H1 (cell line): ENCODE results near the gene CDY2B. TPM values are rescaled to one million over a fixed set of nuclear protein-coding genes. Genes with fewer than 3 reads are reported as not detected.
"Not testable (repeated sequence)": the region's sequence is repeated elsewhere in the genome, so short reads cannot be mapped to it uniquely, and the experiment has no call there.

ENCODE experiments used
- CTCF ChIA-PET: fragments of 300-600 bp; sonication (Branson Sonifier 250); formaldehyde crosslinking; loops from one replicate; lab custom pipeline; 2021; ENCODE audit not compliant: partially characterized antibody; lab: Charles Lee
- POLR2A ChIA-PET: fragments of 300-600 bp; sonication (Branson Sonifier 250); formaldehyde crosslinking; loops from one replicate; lab custom pipeline; 2021; ENCODE audit warnings: inconsistent platforms; ENCODE audit not compliant: partially characterized antibody; lab: Charles Lee
- DNase-seq, 2 experiments: peaks; one replicate each; pipeline versions ENCODE4 v3.0.0 to v3.0.0-alpha.2; 2010 to 2022; ENCODE audit warnings: low spot score in 2 of 2, low read depth in 1 of 2, mixed read lengths in 1 of 2
- FAIRE-seq: peaks from 2 replicates; lab custom pipeline; 2011; peaks lifted over from hg19 to GRCh38; lab: Jason Lieb, UNC
- H2AFZ ChIP-seq: 2 replicates; pipeline ENCODE4 v1.8.1; 2012; ENCODE audit warnings: low read length, inconsistent platforms
- H2AK5ac ChIP-seq: 2 replicates; pipeline ENCODE4 v1.6.1; 2013; ENCODE audit warnings: low read depth, low read length
- H2BK120ac ChIP-seq: replicated peaks from 2 replicates; pipeline ENCODE3; 2013; ENCODE audit warnings: low read depth, low read length, inconsistent platforms
- H2BK12ac ChIP-seq: 2 replicates; pipeline ENCODE4 v1.6.1; 2013; ENCODE audit warnings: low read depth, low read length
- H2BK15ac ChIP-seq: 2 replicates; pipeline ENCODE4 v1.6.1; 2013; ENCODE audit warnings: low read length
- H2BK20ac ChIP-seq: 2 replicates; pipeline ENCODE4 v1.6.1; 2013; ENCODE audit warnings: low read length
- H2BK5ac ChIP-seq: 2 replicates; pipeline ENCODE4 v1.6.1; 2013; ENCODE audit warnings: low read depth, low read length
- H3K14ac ChIP-seq: 2 replicates; pipeline ENCODE4 v1.6.1; 2013; ENCODE audit warnings: inconsistent platforms; ENCODE audit not compliant: insufficient read length
- H3K18ac ChIP-seq: 2 replicates; pipeline ENCODE4 v1.6.1; 2013; ENCODE audit warnings: low read length; ENCODE audit errors: extremely low read depth
- H3K23ac ChIP-seq: 2 replicates; pipeline ENCODE4 v1.6.1; 2013; ENCODE audit warnings: inconsistent platforms; ENCODE audit not compliant: insufficient read length
- H3K23me2 ChIP-seq: 2 replicates; pipeline ENCODE4 v1.6.1; 2013; ENCODE audit warnings: low read depth, low read length
- H3K27ac ChIP-seq: 2 replicates; pipeline ENCODE4 v1.6.1; 2011; ENCODE audit warnings: low read depth, low read length, inconsistent platforms
- H3K27me3 ChIP-seq, 4 experiments: replicated peaks in 1 of 4; 1 replicate in 1 of 4; 2 replicates in 3 of 4; pipeline versions ENCODE4 v1.6.1 to v1.8.1; 2011 to 2013; ENCODE audit warnings: low read length in 3 of 4, mild to moderate bottlenecking in 3 of 4, inconsistent platforms in 2 of 4, mixed read lengths in 2 of 4, moderate library complexity in 1 of 4; ENCODE audit not compliant: control insufficient read depth in 3 of 4, insufficient read depth in 3 of 4; ENCODE audit errors: extremely low read depth in 1 of 4
- H3K36me3 ChIP-seq, 4 experiments: 2 replicates each; pipeline versions ENCODE4 v1.6.1 to v1.8.1; 2011 to 2013; ENCODE audit warnings: mild to moderate bottlenecking in 4 of 4, low read length in 3 of 4, moderate library complexity in 2 of 4, control low read depth in 1 of 4, inconsistent platforms in 1 of 4; ENCODE audit not compliant: insufficient read depth in 4 of 4, control insufficient read depth in 2 of 4
- H3K4ac ChIP-seq: replicated peaks from 2 replicates; pipeline ENCODE3; 2013; ENCODE audit warnings: low read length, low read depth, mixed read lengths, inconsistent platforms; ENCODE audit not compliant: insufficient read length
- H3K4me1 ChIP-seq, 4 experiments: replicated peaks in 1 of 4; 1 replicate in 1 of 4; 2 replicates in 3 of 4; pipeline versions ENCODE4 v1.6.1 to v1.8.1; 2011 to 2013; ENCODE audit warnings: low read length in 3 of 4, inconsistent platforms in 2 of 4, mixed read lengths in 1 of 4; ENCODE audit not compliant: insufficient read depth in 4 of 4, control insufficient read depth in 3 of 4
- H3K4me2 ChIP-seq, 2 experiments: 2 replicates each; pipeline versions ENCODE4 v1.6.1 to v1.8.1; 2011 to 2013; ENCODE audit warnings: low read depth in 2 of 2, low read length in 2 of 2, control low read depth in 1 of 2, inconsistent platforms in 1 of 2, mild to moderate bottlenecking in 1 of 2; ENCODE audit not compliant: insufficient read depth in 1 of 2
- H3K4me3 ChIP-seq, 4 experiments: fragments of 200-600, 300-600 bp in 1 of 4; sonication (generic), shearing (Covaris generic), sonication (Bioruptor Twin) in 1 of 4; 2 replicates each; pipeline versions ENCODE4 v1.5.1 to v1.8.1; 2011 to 2016; ENCODE audit warnings: low read length in 4 of 4, low read depth in 3 of 4, control low read depth in 2 of 4, inconsistent platforms in 2 of 4, mild to moderate bottlenecking in 2 of 4, mixed read lengths in 1 of 4, moderate library complexity in 1 of 4; ENCODE audit not compliant: insufficient read depth in 2 of 4; ENCODE audit errors: extremely low read depth in 1 of 4
- H3K56ac ChIP-seq: replicated peaks from 2 replicates; pipeline ENCODE3; 2013; ENCODE audit warnings: low read depth, mild to moderate bottlenecking, mixed read lengths, low read length, inconsistent platforms; ENCODE audit not compliant: insufficient read length
- H3K79me1 ChIP-seq: 2 replicates; pipeline ENCODE4 v1.6.1; 2013; ENCODE audit warnings: low read depth, low read length, control low read depth
- H3K79me2 ChIP-seq, 2 experiments: 2 replicates each; pipeline versions ENCODE4 v1.6.1 to v1.8.1; 2012 to 2013; ENCODE audit warnings: low read length in 2 of 2, mild to moderate bottlenecking in 2 of 2, inconsistent platforms in 1 of 2; ENCODE audit not compliant: insufficient read depth in 2 of 2, control insufficient read depth in 1 of 2
- H3K9ac ChIP-seq, 4 experiments: replicated peaks in 1 of 4; 1 replicate in 1 of 4; 2 replicates in 3 of 4; pipeline versions ENCODE4 v1.6.1 to v1.8.1; 2011 to 2013; ENCODE audit warnings: low read depth in 3 of 4, low read length in 3 of 4, control low read depth in 2 of 4, mild to moderate bottlenecking in 2 of 4, moderate library complexity in 2 of 4, inconsistent platforms in 1 of 4; ENCODE audit errors: extremely low read depth in 1 of 4
- H3K9me3 ChIP-seq, 2 experiments: 2 replicates each; pipeline versions ENCODE4 v1.6.1 to v1.8.1; 2012 to 2013; ENCODE audit warnings: mild to moderate bottlenecking in 2 of 2, moderate library complexity in 2 of 2, control low read depth in 1 of 2, inconsistent platforms in 1 of 2, low read depth in 1 of 2, low read length in 1 of 2, mixed read lengths in 1 of 2; ENCODE audit not compliant: insufficient read depth in 2 of 2
- H4K20me1 ChIP-seq, 2 experiments: replicated peaks in 1 of 2; 2 replicates each; pipeline versions ENCODE3 to v1.8.1; 2011 to 2013; ENCODE audit warnings: inconsistent platforms in 2 of 2, low read length in 2 of 2, mild to moderate bottlenecking in 1 of 2; ENCODE audit not compliant: insufficient read depth in 2 of 2, control insufficient read depth in 1 of 2
- H4K5ac ChIP-seq: 2 replicates; pipeline ENCODE4 v1.6.1; 2013; ENCODE audit warnings: low read length, low read depth, mixed read lengths, inconsistent platforms; ENCODE audit not compliant: insufficient read length
- H4K8ac ChIP-seq: 2 replicates; pipeline ENCODE4 v1.8.0; 2013; ENCODE audit warnings: mild to moderate bottlenecking, moderate library complexity, low read length, inconsistent platforms; ENCODE audit not compliant: insufficient read depth; ENCODE audit errors: extremely low read depth
- H4K91ac ChIP-seq: replicated peaks from 2 replicates; pipeline ENCODE3; 2013; ENCODE audit warnings: low read length, mixed read lengths, inconsistent platforms; ENCODE audit not compliant: insufficient read length
- WGBS, 2 experiments: shearing (Covaris generic) in 1 of 2; methylation state at CpG; one replicate each; pipeline versions ENCODE4 v1.1.6 to v1.1.7; 2013 to 2015; ENCODE audit warnings: low lambda C conversion rate in 2 of 2, mixed read lengths in 2 of 2, inconsistent platforms in 1 of 2, low coverage in 1 of 2, missing lambda C conversion rate in 1 of 2; ENCODE audit not compliant: insufficient replicate concordance in 2 of 2, insufficient coverage in 1 of 2, insufficient read length in 1 of 2; ENCODE audit errors: extremely low coverage in 1 of 2, missing lambda C conversion rate in 1 of 2; 5-methylcytosine and 5-hydroxymethylcytosine counted together
- polyA plus RNA-seq, 7 experiments: library from polyadenylated mRNA; depleted of rRNA in 3 of 7; stranded (reverse) in 5 of 7; unstranded in 2 of 7; fragments of >200 nt in 5 of 7; fragments of 200-250 nt in 2 of 7; gene quantifications; 1 replicate in 5 of 7; 2 replicates in 1 of 7; 4 replicates in 1 of 7; pipeline versions ENCODE4 v1.2.1 to v1.2.3, GENCODE V29; 2011 to 2013; ENCODE audit warnings: missing spikeins in 2 of 7, mixed read lengths in 2 of 7
- total RNA-seq: library from RNA; stranded (reverse); fragmentation: NEBNext Ultra II Directional; extraction: Animal tissue kit (Norgen Biotek cat#: 25700); gene quantifications from 2 replicates; pipeline ENCODE4 v1.2.1, GENCODE V29; 2021

The CDY2B gene
- total and polyA plus RNA-seq, 2 of the 8 experiments (the other 6 are each of a cell fraction or from before 2014, with no cell fraction given) = not detected

- H3K9ac ChIP-seq, H4K20me1 ChIP-seq, H2BK15ac ChIP-seq, H3K79me1 ChIP-seq, H3K27me3 ChIP-seq, H3K4me3 ChIP-seq, H4K8ac ChIP-seq, H4K5ac ChIP-seq, H3K23ac ChIP-seq, H2AK5ac ChIP-seq, H3K56ac ChIP-seq, H3K18ac ChIP-seq, POLR2A ChIA-PET, H3K9me3 ChIP-seq, H2BK5ac ChIP-seq, H3K4ac ChIP-seq, CTCF ChIA-PET, H3K36me3 ChIP-seq, H3K79me2 ChIP-seq, H2AFZ ChIP-seq, H3K4me2 ChIP-seq, FAIRE-seq, H2BK120ac ChIP-seq, H3K14ac ChIP-seq, H3K23me2 ChIP-seq, H3K27ac ChIP-seq, H2BK12ac ChIP-seq, H4K91ac ChIP-seq, DNase-seq, H3K4me1 ChIP-seq, H2BK20ac ChIP-seq: not testable (repeated sequence)
- no CpG with 5 or more reads among the region's 10 CpGs for WGBS, 2 experiments
Observed at GRCh38 chrY:17856963-17857848, 22.8 kb downstream of the CDY2B start.

GRCh38 chrY:17856508-17856907 is 23.5 kb downstream of the CDY2B start:
- H2BK15ac ChIP-seq, H3K4ac ChIP-seq, H3K23ac ChIP-seq, H4K20me1 ChIP-seq, POLR2A ChIA-PET, H3K18ac ChIP-seq, DNase-seq, H3K4me3 ChIP-seq, H3K27ac ChIP-seq, H3K9ac ChIP-seq, H2AFZ ChIP-seq, CTCF ChIA-PET, FAIRE-seq, H2BK5ac ChIP-seq, H3K27me3 ChIP-seq, H3K9me3 ChIP-seq, H3K4me2 ChIP-seq, H2BK120ac ChIP-seq, H2AK5ac ChIP-seq, H4K8ac ChIP-seq, H3K79me2 ChIP-seq, H3K79me1 ChIP-seq, H2BK20ac ChIP-seq, H3K36me3 ChIP-seq, H3K23me2 ChIP-seq, H4K5ac ChIP-seq, H3K56ac ChIP-seq, H4K91ac ChIP-seq, H3K14ac ChIP-seq, H2BK12ac ChIP-seq, H3K4me1 ChIP-seq: not testable (repeated sequence)
- no CpG with 5 or more reads among the region's 3 CpGs for WGBS, 2 experiments
